Left ventricle myocardium inferior (tissue), 1 donor: Measurements from ENCODE around the gene CACFD1. TPM values are rescaled to one million over a fixed set of nuclear protein-coding genes. Genes with fewer than 3 reads are reported as not detected.

ENCODE experiments used
- DNase-seq: peaks from one replicate; pipeline ENCODE4 v3.0.0-alpha.2; 2020
- H3K27ac ChIP-seq: fragments of 200-600 bp; replicated peaks from 2 replicates; pipeline ENCODE4 v1.8.0; 2021
- H3K27me3 ChIP-seq: fragments of 200-600 bp; 2 replicates; pipeline ENCODE4 v1.8.0; 2021; ENCODE audit warnings: low read depth
- H3K36me3 ChIP-seq: fragments of 200-600 bp; 2 replicates; pipeline ENCODE4 v1.8.0; 2021
- H3K4me1 ChIP-seq: fragments of 200-600 bp; 2 replicates; pipeline ENCODE4 v1.8.0; 2021
- H3K4me3 ChIP-seq: fragments of 200-600 bp; 2 replicates; pipeline ENCODE4 v1.8.0; 2021; ENCODE audit warnings: mild to moderate bottlenecking, moderate library complexity
- H3K9me3 ChIP-seq: fragments of 200-600 bp; replicated peaks from 2 replicates; pipeline ENCODE4 v1.8.0; 2021
- CTCF ChIP-seq: fragments of 200-600 bp; IDR thresholded peaks from 2 replicates; pipeline ENCODE4 v1.8.0; 2021; ENCODE audit warnings: antibody characterized with exemption, mild to moderate bottlenecking, borderline replicate concordance
- intact Hi-C: fragments of 100-400 bp; cut with micrococcal nuclease; formaldehyde crosslinking; loops from one replicate; pipeline ENCODE4 v1.11.0; 2022
- total RNA-seq: library from RNA; stranded (reverse); fragmentation: NEBNext Ultra II Directional; extraction: Animal tissue kit (Norgen Biotek cat#: 25700); gene quantifications from one replicate; pipeline ENCODE4 v1.2.1, GENCODE V29; 2021
- donor health status: DM: no; HTN: yes; CAD: no; lungs with severe emphysema.

CACFD1 gene
- total RNA-seq, 1 donor from 2014 or later: 11.5 TPM

GRCh38 chr9:133474215-133474614, 14.4 kb downstream of the CACFD1 start:
- Histone ChIP-seq H3K4me3 (no peak overlapping the region), H3K4me1 (peaks cover 13% of the 10 kb centered on the region), H3K27me3 (no peaks in the 10 kb centered on the region), H3K27ac (no peak overlapping the region), H3K9me3 (no peaks in the 10 kb centered on the region), H3K36me3 (peaks cover 14% of the 10 kb centered on the region)
- no peak for TF ChIP-seq CTCF
- DNase-seq: no peak
- intact Hi-C loops: no loop called here

- H3K27me3 ChIP-seq: no peaks in the 10 kb centered on the region
- no peak for DNase-seq
- peaks cover 14% of the 10 kb centered on the region for H3K36me3 ChIP-seq
- H3K4me1 ChIP-seq: peaks cover 20% of the 10 kb centered on the region
- no peak for TF ChIP-seq CTCF
- H3K9me3 ChIP-seq: no peaks in the 10 kb centered on the region
- H3K27ac ChIP-seq: no peak overlapping the region
- no peak overlapping the region for H3K4me3 ChIP-seq
- intact Hi-C loops: no loop called here
Measured at GRCh38 chr9:133474853-133475252, 15.1 kb downstream of the CACFD1 start.

DNA sequence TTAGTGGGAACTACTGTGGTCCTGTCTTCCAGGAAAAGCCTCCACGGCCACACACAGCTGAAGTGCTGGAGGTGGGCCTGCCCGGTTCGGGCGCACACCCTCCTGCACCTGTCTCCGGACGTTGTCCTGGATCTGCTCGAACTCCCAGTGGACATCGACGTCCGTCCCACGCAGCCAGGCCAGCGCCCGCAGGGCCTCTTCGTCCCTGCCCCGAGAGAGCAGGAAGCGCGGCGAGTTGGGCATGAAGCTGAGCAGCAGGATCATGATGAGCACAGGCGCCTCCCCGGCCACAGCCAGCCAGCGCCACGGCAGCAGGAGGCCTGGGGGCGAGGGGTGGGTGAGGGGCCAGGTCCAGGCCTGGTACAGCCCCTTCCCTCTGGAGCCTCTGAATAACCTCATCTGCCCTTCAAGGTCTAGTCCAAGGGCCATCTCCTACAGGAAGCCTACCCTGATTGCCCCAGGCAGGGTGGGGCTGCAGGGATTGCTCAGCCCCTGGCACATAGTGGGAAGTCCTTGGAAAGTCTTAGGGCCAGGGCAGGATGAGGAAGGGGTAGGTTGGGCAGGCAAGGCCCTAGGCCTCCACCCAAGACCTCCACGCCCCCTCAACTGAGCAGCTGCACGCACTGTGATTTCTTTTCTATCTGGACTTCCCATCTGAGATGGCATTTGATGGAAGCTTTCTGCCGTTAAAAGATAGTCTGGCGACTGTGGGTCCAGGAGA, 15.7 kb downstream of the CACFD1 start:
- Histone ChIP-seq H3K9me3 (no peaks in the 10 kb centered on the region), H3K27ac (no peak overlapping the region), H3K4me1 (peaks cover 21% of the 10 kb centered on the region), H3K4me3 (no peak overlapping the region), H3K27me3 (no peaks in the 10 kb centered on the region), H3K36me3 (peaks cover 14% of the 10 kb centered on the region)
- TF ChIP-seq CTCF: no peak
- DNase-seq: no peak
- intact Hi-C loops: no loop called here

GRCh38 chr9:133476036-133476931, 16.5 kb downstream of the CACFD1 start:
- peaks cover 21% of the 10 kb centered on the region for H3K4me1 ChIP-seq
- no peaks in the 10 kb centered on the region for H3K27me3 ChIP-seq
- no peak overlapping the region for H3K27ac ChIP-seq
- intact Hi-C loops: no loop called here
- TF ChIP-seq CTCF: no peak
- no peak overlapping the region for H3K4me3 ChIP-seq
- no peaks in the 10 kb centered on the region for H3K9me3 ChIP-seq
- peaks cover 14% of the 10 kb centered on the region for H3K36me3 ChIP-seq
- no peak for DNase-seq

DNA sequence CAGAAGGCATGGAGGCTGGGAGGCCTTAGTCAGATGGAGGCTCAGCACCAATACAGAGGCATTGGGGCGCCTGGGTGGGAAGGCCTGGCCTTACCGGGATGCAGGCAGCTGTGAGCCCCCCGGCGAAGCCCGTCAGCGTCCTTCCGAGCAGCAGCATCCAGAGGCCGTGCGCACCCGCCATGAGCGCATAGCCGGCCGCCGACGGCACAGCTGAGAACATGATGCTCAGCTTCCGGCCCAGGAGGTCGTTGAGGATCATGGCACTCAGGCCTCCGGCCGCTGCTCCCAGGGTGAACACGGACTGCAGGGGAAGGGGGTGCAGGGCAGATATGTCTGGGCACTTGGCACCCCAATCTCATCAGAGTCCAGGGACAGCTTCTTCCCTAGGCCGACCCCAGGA, 17.2 kb downstream of the CACFD1 start:
- no peaks in the 10 kb centered on the region for H3K9me3 ChIP-seq
- no peak for DNase-seq
- H3K27me3 ChIP-seq: no peaks in the 10 kb centered on the region
- peaks cover 21% of the 10 kb centered on the region for H3K4me1 ChIP-seq
- intact Hi-C loops: no loop called here
- peaks cover 14% of the 10 kb centered on the region for H3K36me3 ChIP-seq
- H3K27ac ChIP-seq: no peak overlapping the region
- no peak overlapping the region for H3K4me3 ChIP-seq
- TF ChIP-seq CTCF: no peak
